ENCODE results near the gene PKD2L2.

DNA sequence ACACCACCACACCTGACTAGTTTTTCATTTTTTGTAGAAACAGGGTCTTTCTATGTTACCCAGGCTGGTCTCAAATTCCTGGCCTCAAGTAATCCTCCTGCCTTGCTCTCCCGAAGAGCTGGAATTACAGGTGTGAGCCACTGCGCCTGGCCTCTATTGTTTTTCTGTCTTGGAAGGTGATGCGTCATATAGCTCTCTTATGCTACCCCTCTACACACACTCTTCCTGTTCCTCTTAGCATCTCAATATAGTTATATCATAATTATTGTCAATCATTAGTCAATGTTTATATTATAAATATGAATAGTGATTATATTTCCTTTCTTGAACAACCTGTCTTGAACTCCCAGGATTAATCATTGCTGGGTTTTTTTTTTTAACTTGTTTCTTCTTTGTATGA lies 7.3 kb downstream of the PKD2L2 start:
- no peak for TF ChIP-seq PHF8 (IDR thresholded peaks at IDR 0.05; ENCODE audit: borderline replicate concordance, low read depth)
- TF ChIP-seq, protein P1, sequence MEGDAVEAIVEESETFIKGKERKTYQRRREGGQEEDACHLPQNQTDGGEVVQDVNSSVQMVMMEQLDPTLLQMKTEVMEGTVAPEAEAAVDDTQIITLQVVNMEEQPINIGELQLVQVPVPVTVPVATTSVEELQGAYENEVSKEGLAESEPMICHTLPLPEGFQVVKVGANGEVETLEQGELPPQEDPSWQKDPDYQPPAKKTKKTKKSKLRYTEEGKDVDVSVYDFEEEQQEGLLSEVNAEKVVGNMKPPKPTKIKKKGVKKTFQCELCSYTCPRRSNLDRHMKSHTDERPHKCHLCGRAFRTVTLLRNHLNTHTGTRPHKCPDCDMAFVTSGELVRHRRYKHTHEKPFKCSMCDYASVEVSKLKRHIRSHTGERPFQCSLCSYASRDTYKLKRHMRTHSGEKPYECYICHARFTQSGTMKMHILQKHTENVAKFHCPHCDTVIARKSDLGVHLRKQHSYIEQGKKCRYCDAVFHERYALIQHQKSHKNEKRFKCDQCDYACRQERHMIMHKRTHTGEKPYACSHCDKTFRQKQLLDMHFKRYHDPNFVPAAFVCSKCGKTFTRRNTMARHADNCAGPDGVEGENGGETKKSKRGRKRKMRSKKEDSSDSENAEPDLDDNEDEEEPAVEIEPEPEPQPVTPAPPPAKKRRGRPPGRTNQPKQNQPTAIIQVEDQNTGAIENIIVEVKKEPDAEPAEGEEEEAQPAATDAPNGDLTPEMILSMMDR (IDR thresholded peaks at IDR 0.05): no peak
- no peak for TF ChIP-seq RAD21 (conservative IDR thresholded peaks at IDR 0.05 in 1 of 2, IDR thresholded peaks at IDR 0.05 in 1 of 2)
- TF ChIP-seq, protein P2, sequence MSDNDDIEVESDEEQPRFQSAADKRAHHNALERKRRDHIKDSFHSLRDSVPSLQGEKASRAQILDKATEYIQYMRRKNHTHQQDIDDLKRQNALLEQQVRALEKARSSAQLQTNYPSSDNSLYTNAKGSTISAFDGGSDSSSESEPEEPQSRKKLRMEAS (IDR thresholded peaks at IDR 0.05): no peak
- no peak for TF ChIP-seq HEYL (CRISPR knock-in tag; IDR thresholded peaks at IDR 0.05)
- no peak for TF ChIP-seq POLR2A (IDR thresholded peaks at IDR 0.05; ENCODE audit: low read length)
- TF ChIP-seq POLR2AphosphoS2 (conservative IDR thresholded peaks at IDR 0.05; ENCODE audit: low read length): no peak
- TF ChIP-seq, protein P3, sequence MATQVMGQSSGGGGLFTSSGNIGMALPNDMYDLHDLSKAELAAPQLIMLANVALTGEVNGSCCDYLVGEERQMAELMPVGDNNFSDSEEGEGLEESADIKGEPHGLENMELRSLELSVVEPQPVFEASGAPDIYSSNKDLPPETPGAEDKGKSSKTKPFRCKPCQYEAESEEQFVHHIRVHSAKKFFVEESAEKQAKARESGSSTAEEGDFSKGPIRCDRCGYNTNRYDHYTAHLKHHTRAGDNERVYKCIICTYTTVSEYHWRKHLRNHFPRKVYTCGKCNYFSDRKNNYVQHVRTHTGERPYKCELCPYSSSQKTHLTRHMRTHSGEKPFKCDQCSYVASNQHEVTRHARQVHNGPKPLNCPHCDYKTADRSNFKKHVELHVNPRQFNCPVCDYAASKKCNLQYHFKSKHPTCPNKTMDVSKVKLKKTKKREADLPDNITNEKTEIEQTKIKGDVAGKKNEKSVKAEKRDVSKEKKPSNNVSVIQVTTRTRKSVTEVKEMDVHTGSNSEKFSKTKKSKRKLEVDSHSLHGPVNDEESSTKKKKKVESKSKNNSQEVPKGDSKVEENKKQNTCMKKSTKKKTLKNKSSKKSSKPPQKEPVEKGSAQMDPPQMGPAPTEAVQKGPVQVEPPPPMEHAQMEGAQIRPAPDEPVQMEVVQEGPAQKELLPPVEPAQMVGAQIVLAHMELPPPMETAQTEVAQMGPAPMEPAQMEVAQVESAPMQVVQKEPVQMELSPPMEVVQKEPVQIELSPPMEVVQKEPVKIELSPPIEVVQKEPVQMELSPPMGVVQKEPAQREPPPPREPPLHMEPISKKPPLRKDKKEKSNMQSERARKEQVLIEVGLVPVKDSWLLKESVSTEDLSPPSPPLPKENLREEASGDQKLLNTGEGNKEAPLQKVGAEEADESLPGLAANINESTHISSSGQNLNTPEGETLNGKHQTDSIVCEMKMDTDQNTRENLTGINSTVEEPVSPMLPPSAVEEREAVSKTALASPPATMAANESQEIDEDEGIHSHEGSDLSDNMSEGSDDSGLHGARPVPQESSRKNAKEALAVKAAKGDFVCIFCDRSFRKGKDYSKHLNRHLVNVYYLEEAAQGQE (IDR thresholded peaks at IDR 0.05): no peak

Data from A549 (cell line).